ENCODE data around the gene PPHLN1. TPM values are rescaled to one million over a fixed set of nuclear protein-coding genes. Genes with fewer than 3 reads are reported as not detected.

The PPHLN1 gene
- total RNA-seq, 1 donor from 2014 or later = 50.8 TPM

Small RNA genes lying within 50 kb of the gene (microRNA-seq; reads per million reads assigned to microRNA genes)
- not detected for gene MIR7851

Other genes starting within 250 kb of the PPHLN1 start
- gene GXYLT1, start 181.3 kb upstream of the PPHLN1 start, total RNA-seq = 19.5 TPM
- 42.4 TPM for gene YAF2, start 87.9 kb upstream of the PPHLN1 start, total RNA-seq
- gene ZCRB1, start 73 bp upstream of the PPHLN1 start, total RNA-seq = 43.1 TPM